SK-N-SH treated with all-trans-retinoic acid at 6 μM for 48 hours (cell line): ENCODE results near the gene PDGFRA.

Experiments
- ARNTL ChIP-seq: fragments of 450-650 bp; formaldehyde crosslinking; IDR thresholded peaks from 2 replicates; pipeline ENCODE4 v1.5.0; 2020; ENCODE audit warnings: low read depth, mild to moderate bottlenecking, moderate library complexity, borderline replicate concordance
- GLIS3 ChIP-seq: fragments of 250-450 bp; sonication (Bioruptor Pico); IDR thresholded peaks from 2 replicates; pipeline ENCODE4 v1.5.0; 2020; ENCODE audit warnings: mild to moderate bottlenecking, moderate library complexity
- ISL1 ChIP-seq: fragments of 250-450 bp; sonication (Bioruptor Pico); IDR thresholded peaks from 2 replicates; pipeline ENCODE4 v2.1.2; 2022; ENCODE audit warnings: mild to moderate bottlenecking, moderate library complexity
- OSR1 ChIP-seq: fragments of 250-450 bp; sonication (Bioruptor Pico); IDR thresholded peaks from 2 replicates; pipeline ENCODE4 v1.8.0; 2022; ENCODE audit warnings: moderate library complexity, mild to moderate bottlenecking, inconsistent platforms
- ZC3H10 ChIP-seq: fragments of 250-450 bp; sonication (Bioruptor Pico); IDR thresholded peaks from 2 replicates; pipeline ENCODE4 v1.5.1; 2021; ENCODE audit warnings: mild to moderate bottlenecking, moderate library complexity
- ZFP30 ChIP-seq: fragments of 450-650 bp; formaldehyde crosslinking; IDR thresholded peaks from 2 replicates; pipeline ENCODE4 v1.5.0; 2022; ENCODE audit warnings: mild to moderate bottlenecking, moderate library complexity
- TF ChIP-seq, protein P1 (sequence below): fragments of 250-450 bp; sonication (Bioruptor Pico); IDR thresholded peaks from 2 replicates; pipeline ENCODE4 v1.8.0; 2020; ENCODE audit warnings: mild to moderate bottlenecking, moderate library complexity, borderline replicate concordance
- TF ChIP-seq, protein P2 (sequence below): fragments of 250-450 bp; sonication (Bioruptor Pico); IDR thresholded peaks from 2 replicates; pipeline ENCODE4 v1.5.1; 2021; ENCODE audit warnings: mild to moderate bottlenecking, moderate library complexity

DNA sequence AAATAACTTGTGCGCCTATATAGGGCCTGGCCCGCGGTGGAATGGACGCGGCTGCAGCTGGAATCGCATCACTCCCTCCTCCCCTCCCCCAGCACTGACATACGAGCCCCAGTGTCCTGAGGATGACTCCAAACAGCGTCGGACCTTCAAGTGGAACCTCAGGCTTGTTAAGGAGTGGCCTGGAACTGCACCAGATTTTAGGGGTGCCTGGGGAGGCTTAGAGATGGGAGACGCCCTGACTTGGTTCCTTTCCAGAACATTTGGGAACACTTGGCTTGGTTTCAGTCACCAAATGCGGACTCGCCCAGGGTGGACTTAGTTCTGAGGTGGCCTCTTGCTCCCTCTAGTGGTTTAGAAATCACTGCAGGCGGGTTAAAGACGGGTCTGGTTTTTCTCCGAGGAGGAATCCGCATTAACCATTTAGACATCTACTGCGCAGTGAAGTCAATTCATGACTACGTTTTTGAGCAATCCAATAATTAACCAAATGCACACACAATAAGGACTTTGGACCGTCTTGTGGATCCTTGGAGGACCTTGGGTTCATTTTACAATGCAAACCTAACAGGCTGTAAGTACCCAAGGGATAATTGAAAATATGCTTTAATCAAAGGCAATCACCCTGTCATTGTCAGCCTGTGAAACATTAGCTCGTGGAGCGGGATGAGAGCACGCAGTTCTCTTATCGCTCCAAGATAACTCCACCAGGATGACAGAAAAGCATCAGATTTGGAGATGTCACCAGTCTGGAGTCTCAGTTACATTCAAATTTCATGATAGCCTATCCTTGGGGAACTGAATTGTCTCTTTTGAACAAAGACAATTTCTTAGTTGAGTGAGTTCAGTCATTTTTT, 11.2 kb upstream of the PDGFRA start:
- TF ChIP-seq, protein P1, sequence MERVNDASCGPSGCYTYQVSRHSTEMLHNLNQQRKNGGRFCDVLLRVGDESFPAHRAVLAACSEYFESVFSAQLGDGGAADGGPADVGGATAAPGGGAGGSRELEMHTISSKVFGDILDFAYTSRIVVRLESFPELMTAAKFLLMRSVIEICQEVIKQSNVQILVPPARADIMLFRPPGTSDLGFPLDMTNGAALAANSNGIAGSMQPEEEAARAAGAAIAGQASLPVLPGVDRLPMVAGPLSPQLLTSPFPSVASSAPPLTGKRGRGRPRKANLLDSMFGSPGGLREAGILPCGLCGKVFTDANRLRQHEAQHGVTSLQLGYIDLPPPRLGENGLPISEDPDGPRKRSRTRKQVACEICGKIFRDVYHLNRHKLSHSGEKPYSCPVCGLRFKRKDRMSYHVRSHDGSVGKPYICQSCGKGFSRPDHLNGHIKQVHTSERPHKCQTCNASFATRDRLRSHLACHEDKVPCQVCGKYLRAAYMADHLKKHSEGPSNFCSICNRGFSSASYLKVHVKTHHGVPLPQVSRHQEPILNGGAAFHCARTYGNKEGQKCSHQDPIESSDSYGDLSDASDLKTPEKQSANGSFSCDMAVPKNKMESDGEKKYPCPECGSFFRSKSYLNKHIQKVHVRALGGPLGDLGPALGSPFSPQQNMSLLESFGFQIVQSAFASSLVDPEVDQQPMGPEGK (CRISPR knock-in tag): no peak
- TF ChIP-seq GLIS3 (CRISPR knock-in tag) (no peak), ZC3H10 (CRISPR knock-in tag) (no peak), ISL1 (CRISPR knock-in tag) (peak; percentile 15; the same call in 1 of the 2 replicates), ZFP30 (CRISPR knock-in tag) (no peak), ARNTL (no peak), OSR1 (CRISPR knock-in tag) (no peak)
- TF ChIP-seq, protein P2, sequence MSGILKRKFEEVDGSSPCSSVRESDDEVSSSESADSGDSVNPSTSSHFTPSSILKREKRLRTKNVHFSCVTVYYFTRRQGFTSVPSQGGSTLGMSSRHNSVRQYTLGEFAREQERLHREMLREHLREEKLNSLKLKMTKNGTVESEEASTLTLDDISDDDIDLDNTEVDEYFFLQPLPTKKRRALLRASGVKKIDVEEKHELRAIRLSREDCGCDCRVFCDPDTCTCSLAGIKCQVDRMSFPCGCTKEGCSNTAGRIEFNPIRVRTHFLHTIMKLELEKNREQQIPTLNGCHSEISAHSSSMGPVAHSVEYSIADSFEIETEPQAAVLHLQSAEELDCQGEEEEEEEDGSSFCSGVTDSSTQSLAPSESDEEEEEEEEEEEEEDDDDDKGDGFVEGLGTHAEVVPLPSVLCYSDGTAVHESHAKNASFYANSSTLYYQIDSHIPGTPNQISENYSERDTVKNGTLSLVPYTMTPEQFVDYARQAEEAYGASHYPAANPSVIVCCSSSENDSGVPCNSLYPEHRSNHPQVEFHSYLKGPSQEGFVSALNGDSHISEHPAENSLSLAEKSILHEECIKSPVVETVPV (CRISPR knock-in tag): no peak
